ENCODE data around the gene POU2AF3.

- TF ChIP-seq ELF4 (CRISPR knock-in tag; IDR thresholded peaks at IDR 0.05; ENCODE audit: low read depth) (no peak), ZNF232 (CRISPR knock-in tag; IDR thresholded peaks at IDR 0.05) (no peak), HMGXB4 (CRISPR knock-in tag; IDR thresholded peaks at IDR 0.05) (no peak), ETV6 (CRISPR knock-in tag; IDR thresholded peaks at IDR 0.05) (no peak), ZNF512 (CRISPR knock-in tag; IDR thresholded peaks at IDR 0.05; ENCODE audit: borderline replicate concordance) (no peak)
- TF ChIP-seq, protein P1, sequence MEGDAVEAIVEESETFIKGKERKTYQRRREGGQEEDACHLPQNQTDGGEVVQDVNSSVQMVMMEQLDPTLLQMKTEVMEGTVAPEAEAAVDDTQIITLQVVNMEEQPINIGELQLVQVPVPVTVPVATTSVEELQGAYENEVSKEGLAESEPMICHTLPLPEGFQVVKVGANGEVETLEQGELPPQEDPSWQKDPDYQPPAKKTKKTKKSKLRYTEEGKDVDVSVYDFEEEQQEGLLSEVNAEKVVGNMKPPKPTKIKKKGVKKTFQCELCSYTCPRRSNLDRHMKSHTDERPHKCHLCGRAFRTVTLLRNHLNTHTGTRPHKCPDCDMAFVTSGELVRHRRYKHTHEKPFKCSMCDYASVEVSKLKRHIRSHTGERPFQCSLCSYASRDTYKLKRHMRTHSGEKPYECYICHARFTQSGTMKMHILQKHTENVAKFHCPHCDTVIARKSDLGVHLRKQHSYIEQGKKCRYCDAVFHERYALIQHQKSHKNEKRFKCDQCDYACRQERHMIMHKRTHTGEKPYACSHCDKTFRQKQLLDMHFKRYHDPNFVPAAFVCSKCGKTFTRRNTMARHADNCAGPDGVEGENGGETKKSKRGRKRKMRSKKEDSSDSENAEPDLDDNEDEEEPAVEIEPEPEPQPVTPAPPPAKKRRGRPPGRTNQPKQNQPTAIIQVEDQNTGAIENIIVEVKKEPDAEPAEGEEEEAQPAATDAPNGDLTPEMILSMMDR (IDR thresholded peaks at IDR 0.05): no peak
Observed at GRCh38 chr11:111300569-111300968, 2.2 kb downstream of the POU2AF3 start.

Measured in WTC11 (cell line).